Measurements from ENCODE around the gene NOL12. TPM values are rescaled to one million over a fixed set of nuclear protein-coding genes. Genes with fewer than 3 reads are reported as not detected.

Gene NOL12
- total RNA-seq, 2 experiments from 2014 or later = 50.5 to 54.6 TPM

DNA sequence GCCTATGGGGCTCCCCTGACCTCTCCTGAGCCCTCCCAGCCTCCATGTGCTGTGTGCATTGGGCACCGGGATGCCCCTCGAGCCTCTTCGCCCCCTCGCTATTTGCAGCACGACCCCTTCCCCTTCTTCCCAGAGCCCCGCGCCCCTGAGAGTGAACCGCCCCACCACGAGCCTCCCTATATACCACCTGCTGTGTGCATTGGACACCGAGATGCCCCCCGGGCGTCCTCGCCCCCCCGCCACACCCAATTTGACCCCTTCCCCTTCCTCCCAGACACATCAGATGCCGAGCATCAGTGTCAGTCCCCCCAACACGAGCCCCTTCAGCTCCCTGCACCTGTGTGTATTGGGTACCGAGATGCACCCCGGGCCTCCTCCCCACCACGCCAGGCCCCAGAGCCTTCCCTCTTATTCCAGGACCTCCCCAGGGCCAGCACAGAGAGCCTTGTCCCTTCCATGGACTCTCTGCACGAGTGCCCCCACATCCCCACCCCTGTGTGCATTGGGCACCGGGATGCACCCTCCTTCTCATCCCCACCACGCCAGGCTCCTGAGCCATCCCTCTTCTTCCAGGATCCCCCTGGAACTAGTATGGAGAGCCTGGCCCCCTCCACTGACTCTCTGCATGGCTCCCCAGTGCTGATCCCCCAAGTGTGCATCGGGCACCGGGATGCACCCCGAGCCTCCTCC is 39.6 kb downstream of the NOL12 start:
- ChIA-PET CTCF (no interaction called here), POLR2A (no interaction called here)

DNA sequence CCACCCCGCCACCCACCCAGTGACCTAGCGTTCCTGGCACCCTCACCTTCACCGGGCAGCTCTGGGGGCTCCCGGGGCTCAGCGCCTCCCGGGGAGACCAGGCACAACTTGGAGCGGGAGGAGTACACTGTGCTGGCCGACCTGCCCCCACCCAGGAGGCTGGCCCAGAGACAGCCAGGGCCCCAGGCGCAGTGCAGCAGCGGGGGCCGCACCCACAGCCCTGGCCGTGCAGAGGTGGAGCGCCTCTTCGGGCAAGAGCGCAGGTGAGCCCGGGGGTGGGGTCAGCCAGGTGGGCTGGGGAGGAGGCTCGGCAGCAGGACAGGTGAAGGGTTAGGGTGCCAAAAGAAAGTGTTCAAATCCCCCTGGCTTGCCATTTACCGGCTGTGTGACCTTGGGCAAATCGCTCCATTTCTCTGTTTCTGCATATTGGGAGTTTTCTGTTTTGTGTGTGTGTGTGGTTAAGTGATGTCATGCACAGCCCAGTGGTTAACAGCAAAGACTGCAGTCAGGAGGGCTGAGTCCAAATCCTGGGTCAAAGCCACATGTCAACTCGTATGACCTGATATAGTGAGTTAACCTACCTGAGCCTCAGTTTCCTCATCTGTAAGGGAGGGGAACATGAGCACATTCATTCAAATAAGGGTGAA is 40.2 kb downstream of the NOL12 start:
- POLR2A ChIA-PET = no interaction called here

DNA sequence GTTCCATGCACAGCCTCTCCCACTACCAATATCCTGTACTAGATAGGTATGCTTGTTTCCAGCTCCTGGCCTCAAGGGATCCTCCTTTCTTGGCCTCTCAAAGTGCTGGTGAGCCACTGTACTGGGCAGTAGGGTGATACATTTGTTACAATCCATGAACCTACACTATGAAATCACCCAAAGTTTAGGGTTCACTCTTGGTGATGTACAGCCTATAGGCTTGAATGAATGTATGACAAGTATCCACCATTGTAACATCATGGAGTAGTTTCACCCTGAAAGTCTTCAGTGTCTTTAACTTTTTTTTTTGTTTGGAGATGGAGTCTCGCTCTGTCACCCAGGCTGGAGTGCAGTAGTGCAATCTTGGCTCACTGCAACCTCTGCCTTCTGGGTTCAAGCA is 42.5 kb downstream of the NOL12 start:
- ChIA-PET POLR2A (no interaction called here), CTCF (no interaction called here)

More for the DNA sequence above, 40.2 kb downstream of the NOL12 start:
- CTCF ChIA-PET = no interaction called here

GRCh38 chr22:37731804-37732471 is 45.8 kb downstream of the NOL12 start:
- ChIA-PET POLR2A (no interaction called here), CTCF (interaction anchor here (0.7 kb wide), 1 partner anchor 24 kb away, joined by 4 read pairs; no protein-coding TSS in a partner anchor)

DNA sequence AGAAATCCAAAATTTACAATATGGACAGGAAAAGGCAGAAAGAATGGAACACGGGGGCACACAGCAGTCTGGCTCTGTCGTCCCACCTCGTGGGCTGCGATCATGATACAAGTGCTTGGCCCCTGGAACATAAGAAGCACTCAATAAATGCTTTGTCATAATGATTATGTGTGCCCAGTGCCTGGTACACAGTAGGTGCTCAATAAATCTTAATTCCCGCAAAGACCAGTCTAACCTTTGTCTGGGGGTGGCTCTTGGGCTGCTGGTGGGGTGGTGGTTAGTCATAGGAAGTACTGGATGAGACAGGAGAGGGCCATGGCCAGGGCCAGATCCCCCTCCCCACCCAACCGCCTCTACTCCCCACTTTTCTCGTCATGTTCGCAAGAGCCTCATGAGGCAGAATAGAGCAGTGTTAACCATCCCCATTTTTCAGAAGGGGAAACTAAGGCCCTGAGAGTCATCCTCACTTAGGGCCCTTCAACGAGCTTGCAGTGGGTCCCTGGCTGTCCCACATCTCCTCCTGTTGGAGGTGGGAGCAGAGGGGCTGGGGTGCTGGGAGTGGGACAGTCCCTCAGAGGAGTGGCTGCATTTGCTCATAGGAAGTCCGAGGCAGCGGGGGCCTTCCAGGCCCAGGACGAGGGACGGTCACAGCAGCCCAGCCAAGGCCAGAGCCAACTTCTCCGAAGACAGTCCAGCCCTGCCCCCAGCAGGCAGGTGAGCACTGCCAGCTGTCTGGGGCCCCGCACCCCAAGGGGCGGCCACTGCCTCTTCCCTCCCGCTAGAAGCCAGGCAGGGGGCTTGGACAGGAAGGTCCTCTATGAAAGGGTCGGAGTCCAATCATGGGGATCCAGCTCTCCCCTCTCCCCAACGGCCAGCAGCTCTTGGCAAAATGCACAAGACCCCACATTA is 46.8 kb downstream of the NOL12 start:
- CTCF ChIA-PET = no interaction called here
- POLR2A ChIA-PET = interaction anchor here (0.6 kb wide), 1 partner anchor 888 kb away, joined by 4 read pairs; no protein-coding TSS in a partner anchor

GRCh38 chr22:37733625-37734401 is 47.7 kb downstream of the NOL12 start:
- POLR2A ChIA-PET = interaction anchor here (0.6 kb wide), 1 partner anchor 888 kb away, joined by 4 read pairs; no protein-coding TSS in a partner anchor
- CTCF ChIA-PET = interaction anchor here (0.6 to 1.3 kb wide), 2 partner anchors 12 to 143 kb away, joined by 3 to 4 read pairs; no protein-coding TSS in a partner anchor

DNA sequence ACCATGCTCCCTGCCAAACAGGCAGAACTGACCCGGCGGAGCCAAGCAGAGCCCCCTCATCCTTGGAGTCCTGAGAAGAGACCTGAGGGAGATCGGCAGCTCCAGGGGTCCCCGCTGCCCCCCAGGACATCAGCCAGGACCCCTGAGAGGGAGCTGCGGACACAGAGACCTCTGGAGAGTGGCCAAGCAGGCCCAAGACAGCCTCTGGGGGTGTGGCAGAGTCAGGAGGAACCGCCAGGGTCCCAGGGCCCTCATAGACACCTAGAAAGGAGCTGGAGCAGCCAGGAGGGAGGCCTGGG is 48.2 kb downstream of the NOL12 start:
- CTCF ChIA-PET = interaction anchor here (0.6 to 1.3 kb wide), 2 partner anchors 12 to 144 kb away, joined by 3 to 4 read pairs; no protein-coding TSS in a partner anchor
- POLR2A ChIA-PET = no interaction called here

- CTCF ChIA-PET = interaction anchor here (1.3 kb wide), 1 partner anchor 13 kb away, joined by 3 read pairs; no protein-coding TSS in a partner anchor
- POLR2A ChIA-PET = no interaction called here
Measured at GRCh38 chr22:37734964-37735451, 48.9 kb downstream of the NOL12 start.

DNA sequence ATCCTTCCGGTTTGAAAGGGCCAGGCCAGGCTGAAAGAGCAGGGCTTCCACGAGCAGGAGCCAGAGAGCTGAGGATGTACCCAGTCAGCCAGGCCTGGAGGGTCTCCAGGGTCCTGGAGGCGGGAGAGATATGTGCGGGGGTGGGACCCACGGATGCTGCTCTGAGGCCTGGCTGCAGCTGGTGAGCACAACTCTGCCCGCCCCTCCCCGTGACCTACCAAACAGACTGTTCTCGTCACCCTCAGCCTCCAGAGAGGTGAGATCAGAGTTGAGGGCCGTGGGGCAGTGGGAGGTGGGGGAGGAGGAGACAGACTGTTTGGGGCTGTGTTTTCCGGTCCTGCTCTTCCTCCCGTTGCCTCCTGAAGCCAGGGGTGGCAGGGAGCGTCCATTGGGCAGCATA is 52.9 kb downstream of the NOL12 start:
- ChIA-PET CTCF (no interaction called here), POLR2A (no interaction called here)

DNA sequence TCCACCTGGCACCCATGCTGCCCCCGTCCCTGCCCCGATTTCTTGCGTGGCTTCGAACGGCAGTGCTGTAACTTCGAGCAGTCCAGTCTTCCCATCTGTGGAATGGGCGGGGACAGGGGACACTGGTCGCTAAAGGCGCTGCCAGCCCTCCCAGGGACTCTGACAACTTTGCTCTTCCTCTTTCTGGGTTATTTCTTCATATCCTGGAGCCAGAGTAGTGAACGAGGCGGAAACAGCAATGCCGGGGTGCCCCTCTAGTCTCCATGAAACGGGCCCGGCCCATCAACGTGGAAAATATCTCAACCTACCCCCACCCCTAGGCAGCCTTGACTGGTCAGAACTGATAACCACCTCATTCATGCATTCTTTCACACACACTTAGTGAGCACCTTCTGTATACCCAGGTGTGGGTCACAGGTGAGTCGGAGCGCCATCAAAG is 53.5 kb downstream of the NOL12 start:
- ChIA-PET POLR2A (no interaction called here), CTCF (no interaction called here)

DNA sequence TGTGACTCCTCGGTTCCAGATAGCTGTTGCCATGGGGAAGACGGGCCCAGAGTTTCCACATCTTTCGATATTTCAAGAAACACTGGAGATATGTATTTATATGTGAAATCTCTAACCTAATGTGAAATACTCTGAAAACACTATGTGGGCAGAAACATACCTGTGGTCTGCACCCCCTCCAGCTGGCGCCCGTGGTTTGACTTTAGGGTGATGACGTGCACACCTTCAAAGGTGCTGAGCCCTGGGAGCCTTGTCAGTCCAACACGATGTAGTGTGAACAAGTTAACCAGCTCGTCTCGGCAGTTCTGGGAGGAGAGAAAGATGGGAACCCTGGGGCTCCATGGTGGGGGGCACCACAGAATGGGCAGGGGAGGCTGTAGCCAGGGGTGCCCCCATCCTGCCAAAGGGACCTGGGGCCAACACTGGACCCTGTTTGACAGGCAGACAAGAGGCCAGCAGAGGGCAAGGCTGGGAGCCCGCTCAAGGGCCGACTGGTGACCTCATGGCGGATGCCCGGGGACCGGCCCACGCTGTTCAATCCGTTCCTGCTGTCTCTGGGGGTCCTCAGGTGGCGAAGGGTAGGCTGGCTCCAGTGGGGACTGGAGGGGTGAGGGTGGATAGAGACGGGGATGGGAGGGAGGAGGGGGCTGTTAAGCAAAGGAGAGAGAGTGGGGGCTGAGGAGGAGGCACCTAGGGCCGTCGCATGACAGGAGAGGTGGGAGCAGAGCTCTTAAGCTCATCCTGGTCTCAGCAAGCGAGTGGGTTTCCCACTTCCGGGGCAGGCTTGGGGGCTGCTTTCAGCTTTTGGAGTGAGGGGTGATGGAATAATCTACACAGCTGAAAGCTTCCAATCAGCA is 54.5 kb downstream of the NOL12 start:
- CTCF ChIA-PET = no interaction called here
- POLR2A ChIA-PET = no interaction called here

DNA sequence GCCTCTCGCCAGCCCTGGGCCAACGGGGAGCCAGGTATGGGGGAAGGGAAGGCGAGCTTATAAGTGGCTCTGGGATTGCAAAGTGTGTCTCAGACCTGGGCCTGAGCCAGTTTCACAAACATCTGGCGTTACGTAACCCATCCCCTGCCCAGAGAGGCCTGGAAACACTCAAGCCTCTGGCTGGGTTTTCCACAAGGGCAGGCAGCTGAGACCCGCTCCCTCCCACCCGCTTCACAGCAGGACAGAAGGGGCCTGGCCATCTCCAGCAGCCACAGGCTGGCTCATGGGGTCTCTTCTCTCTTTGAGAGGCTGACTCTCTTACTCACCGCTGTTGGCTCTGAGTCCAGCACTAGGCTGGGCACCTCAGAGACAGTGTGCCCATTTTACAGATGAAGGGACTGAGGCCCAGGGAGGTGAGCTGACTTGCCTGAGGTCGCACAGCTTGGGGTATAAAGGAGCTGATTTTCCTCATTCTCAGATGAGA is 55.2 kb downstream of the NOL12 start:
- CTCF ChIA-PET = no interaction called here
- POLR2A ChIA-PET = no interaction called here

GRCh38 chr22:37742376-37743171 is 56.4 kb downstream of the NOL12 start:
- ChIA-PET POLR2A (no interaction called here), CTCF (no interaction called here)

Data from activated CD8-positive, alpha-beta memory T cell treated with anti-CD3 and anti-CD28 coated beads for 36 hours (primary cell).